GM18498 (cell line): ENCODE data around the gene AMZ1.
"Not testable (repeated sequence)": the region's sequence is repeated elsewhere in the genome, so short reads cannot be mapped to it uniquely, and the experiment has no call there.

Source experiments
- ATAC-seq: cut with Tn5 transposase; IDR thresholded peaks from one replicate; pipeline ENCODE4 v1.9.1; 2021; ENCODE audit warnings: mild to moderate bottlenecking, moderate library complexity; ENCODE audit not compliant: unreplicated experiment

The AMZ1 gene

DNA sequence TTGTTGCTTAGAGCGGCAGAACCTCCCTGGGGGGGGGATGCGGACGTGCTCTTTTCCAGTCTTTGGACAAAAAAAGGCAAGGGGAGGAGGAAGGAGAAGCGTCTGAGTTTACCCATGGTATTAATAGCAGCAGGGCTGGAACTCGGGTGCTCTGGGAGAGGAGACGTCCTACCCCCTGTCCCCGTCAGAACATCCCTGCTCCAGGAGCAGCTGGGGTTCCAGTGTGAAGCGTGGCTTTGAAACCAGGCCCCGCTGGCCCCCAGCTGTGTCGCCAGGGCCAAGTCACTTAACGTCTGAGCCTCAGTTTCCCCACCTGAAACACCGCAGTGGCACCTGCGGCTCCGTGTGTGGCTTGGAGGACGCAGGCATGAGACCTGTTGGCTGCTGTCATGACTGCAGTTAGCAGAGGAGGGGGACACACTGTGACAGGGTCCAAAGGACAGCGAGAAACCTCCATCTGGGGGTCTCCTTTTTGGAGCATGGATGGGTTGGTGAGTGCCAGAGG is 1.4 kb downstream of the AMZ1 start:
- ATAC-seq = no peak

- no peak for ATAC-seq
These were observed 2.1 kb downstream of the AMZ1 start for GRCh38 chr7:2689951-2690705.

DNA sequence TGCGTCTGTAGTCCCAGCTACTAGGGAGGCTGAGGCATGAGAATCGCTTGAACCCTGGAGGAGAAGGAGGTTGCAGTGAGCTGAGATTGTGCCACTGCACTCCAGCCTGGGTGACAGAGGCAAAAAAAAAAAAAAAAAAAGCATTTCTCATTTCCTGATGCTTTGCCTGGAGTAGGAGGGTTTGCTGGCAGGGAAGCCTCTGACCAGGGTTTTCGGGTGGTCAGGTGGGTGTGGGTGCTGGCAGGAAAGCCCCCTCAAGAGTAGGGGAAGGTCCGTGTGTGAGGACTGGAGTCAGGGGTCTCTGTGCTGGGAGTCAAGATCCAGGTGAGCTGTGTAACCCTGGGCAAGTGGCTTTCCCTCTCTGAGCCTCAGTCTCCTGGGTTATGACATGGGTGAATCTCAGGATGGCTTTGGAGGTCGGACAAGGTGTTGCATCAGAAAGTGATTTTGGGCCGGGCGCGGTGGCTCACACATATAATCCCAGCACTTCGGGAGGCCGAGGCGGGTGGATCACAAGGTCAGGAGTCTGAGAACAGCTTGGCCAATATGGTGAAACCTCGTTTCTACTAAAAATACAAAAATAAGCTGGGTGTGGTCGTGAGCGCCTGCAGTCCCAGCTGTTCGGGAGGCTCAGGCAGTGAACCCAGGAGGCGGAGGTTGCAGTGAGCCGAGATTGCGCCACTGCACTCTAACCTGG is 3.2 kb downstream of the AMZ1 start:
- ATAC-seq = no peak

DNA sequence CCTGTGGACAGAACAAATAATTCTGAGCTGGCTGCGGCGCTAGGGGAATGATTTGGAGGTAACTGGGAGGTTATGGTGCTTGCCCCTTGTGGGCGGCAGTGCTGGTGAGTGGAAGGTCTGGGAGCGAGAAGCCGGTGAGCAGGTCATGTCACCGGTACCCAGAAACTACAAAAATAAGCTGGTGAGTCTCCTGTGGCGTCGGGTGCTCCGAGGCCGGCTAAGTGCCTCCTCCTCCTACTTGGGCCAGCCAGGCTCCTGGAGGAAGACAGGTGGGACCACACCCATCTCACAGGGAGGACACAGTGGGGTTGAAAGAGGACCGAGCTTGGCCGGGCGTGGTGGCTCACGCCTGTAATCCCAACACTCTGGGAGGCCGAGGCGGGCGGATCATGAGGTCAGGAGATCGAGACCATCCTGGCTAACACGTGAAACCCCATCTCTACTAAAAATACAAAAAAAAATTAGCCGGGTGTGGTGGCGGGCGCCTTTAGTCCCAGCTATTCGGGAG is 4.0 kb downstream of the AMZ1 start:
- not testable (repeated sequence) for ATAC-seq

- ATAC-seq = no peak
These were observed 4.5 kb downstream of the AMZ1 start for GRCh38 chr7:2692543-2692942.

DNA sequence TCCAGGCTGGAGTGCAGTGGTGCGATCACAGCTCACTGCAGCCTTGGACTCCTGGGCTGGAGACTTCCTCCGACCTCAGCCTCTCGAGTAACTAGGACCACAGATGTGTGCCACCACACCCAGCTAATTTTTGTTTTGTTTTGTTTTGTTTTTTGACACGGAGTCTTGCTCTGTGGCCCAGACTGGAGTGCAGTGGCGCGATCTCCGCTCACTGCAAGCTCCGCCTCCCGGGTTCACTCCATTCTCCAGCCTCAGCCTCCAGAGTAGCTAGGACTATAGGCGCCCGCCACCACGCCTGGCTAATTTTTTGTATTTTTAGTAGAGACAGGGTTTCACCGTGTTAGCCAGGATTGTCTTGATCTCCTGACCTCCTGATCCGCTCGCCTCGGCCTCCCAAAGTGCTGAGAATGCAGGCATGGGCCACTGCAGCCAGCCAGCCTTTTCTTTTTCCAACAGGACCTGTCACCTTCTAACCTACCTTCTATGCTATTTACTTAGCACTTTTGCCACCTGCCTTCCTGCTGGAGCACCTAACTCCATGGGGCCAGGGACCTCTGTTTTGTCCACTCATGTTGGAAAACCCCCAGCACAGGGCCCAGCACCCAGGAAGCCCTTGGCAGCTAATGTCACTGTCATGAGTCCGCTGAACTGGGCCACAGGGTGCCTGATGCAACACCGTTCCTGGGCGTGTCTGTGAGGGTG is 5.6 kb downstream of the AMZ1 start:
- ATAC-seq = not testable (repeated sequence)

DNA sequence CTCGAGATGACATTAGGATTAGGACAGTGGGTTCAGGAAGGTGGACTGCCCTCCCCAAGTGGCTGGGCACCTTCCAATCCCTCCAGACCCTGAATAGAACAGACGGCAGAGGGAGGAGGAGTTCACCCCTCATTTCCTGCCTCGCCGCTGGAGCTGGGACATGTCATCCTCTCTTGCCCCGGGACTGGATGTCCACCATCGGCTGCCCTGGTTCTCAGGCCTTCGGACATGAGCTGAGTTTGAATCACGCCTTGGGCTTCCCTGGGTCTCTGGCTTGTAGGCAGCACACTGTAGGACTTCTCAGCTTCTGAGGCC is 6.1 kb downstream of the AMZ1 start:
- ATAC-seq = not testable (repeated sequence)

DNA sequence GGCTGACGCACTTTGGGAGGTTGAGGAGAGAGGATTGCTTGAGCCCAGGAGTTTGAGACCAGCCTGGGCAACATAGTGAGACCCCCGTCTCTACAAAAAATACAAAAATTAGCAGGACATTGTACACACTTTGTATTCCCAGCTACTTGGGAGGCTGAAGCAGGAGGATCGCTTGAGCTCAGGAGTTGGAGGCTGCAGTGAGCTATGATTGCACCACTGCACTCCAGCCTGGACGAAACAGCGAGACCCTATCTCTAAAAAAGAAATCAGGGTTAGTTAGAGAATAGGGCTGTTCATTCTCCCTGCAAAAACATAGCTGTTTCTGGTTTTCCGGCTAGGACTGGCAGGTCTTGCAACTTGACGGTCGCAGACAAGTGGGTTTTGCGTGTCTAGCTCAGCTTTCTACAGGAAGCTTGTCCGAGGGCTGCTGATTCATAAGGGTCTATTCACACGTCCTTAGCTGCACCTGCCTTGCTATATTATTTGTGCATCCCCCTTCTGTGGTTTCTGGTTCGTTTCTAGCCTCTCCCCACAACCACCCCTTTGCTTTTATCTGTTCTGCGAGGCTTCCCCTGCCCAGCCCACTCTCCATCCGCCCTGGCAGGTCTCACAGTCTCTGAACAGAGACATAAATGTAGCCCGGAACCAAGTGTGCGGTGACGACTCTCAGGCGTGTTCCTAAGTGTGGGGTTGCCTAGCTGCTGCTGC is 10.7 kb downstream of the AMZ1 start:
- ATAC-seq = peak; percentile 92

DNA sequence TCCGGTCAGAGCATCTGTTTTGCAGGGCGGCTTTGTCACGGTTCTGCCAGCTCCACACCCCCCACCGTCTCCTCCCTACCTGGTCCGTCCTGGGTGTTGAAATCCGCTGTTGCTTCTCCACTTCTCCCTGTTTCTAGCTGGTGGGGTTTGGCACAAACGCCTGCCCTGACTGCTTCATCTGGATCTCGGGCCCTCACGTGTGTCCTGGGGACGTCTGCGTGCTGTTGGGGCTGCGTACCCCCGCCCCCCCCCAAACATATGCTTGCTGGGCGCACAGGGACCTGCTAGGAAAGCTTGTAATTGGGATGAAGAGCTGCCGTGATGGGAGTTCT is 11.3 kb downstream of the AMZ1 start:
- ATAC-seq = no peak

DNA sequence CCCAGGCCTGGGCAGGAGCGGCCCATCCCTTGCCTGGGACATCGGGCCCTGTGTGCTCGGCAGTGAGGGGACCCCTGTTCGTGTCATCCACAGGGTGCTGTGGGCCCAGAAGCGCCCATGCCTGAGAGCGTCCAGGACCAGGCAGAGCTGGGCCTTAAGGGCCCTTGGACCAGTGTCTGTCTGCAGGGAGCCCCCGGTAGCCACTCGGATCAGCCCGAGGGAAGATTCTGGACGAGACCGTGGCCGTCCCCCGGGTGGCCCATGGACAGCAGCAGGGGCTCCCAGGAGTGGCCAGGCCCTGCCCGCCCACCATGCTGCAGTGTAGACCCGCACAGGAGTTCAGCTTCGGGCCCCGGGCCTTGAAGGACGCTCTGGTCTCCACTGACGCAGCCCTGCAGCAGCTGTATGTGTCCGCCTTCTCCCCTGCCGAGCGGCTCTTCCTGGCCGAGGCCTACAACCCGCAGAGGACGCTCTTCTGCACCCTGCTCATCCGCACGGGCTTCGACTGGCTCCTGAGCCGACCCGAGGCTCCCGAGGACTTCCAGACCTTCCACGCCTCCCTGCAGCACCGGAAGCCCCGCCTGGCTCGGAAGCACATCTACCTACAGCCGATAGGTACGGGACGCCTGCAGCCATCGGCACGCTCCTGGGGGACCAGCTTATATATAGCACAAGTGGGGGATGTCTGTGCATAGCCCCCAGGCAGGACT is 12.3 kb downstream of the AMZ1 start:
- no peak for ATAC-seq

GRCh38 chr7:2701424-2701823 is 13.4 kb downstream of the AMZ1 start:
- ATAC-seq = no peak

DNA sequence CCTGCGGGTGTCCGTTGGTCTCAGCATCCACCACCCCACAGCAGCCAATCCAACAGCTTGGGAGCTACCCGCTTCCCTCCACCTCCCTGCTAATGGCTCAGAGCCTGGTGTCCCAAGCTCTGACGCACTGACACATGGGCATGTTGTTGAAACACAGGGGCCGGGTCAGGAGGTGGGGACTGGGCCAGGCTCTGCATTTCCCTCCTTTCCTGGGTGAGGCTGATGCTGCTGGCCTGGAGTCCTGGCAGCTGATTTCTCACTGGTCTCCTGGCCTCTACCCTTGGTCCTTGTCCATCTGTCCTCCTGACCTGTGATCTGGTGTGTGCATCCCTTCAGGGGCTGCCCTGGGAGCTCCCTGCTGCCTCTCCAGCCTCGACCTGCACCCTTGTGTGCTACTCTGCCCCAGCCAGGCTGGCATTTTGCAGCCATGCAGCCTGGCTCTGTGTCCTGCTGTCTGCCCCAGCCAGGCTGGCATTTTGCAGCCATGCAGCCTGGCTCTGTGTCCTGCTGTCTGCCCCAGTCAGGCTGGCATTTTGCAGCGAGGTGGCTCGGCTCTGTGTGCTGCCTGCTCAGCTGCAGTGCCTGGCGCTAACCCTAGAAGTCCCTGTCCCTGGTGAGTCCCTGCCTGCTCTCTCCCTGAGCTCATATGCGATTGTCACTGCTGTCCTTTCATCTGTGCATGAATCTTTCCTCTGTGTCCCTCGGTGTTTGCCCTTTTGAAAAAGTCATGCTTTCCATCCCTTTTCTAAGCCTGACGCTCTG is 14.0 kb downstream of the AMZ1 start:
- no peak for ATAC-seq

GRCh38 chr7:2702594-2702957 is 14.6 kb downstream of the AMZ1 start:
- no peak for ATAC-seq

DNA sequence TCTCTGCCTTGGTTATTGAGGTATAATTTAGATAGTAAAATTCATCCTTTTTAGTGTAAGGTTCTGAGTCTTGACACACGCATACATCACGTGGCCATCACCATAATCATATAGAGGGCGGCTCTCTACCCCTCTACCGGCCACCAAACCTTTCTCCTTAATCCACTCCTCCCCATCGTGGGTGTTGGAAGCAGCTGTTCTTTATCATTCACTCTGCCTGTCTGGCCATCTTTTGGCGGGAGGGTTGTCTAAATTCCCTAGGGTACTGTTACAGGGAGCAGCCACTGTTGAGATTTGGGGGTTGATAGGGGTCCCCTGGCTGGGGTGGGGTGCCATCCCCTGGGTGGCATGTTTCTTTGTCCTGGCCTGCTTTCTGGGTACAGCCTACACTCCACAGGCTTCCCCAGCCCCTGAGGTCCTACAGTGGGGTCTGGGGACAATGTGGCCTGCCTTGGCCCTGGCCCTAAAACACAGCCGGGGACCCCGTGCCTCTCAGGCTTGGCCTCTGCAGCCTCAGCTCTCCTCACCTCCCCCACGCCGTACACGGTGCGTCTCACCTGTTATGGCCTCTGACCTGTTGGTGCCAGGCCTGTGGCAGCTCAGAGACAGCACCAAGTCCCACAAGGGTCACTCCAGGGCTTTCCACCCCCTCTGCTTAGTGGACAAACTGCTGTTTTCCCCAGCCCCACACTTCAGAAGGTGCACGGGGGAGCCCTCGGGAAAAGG is 17.5 kb downstream of the AMZ1 start:
- ATAC-seq = no peak

DNA sequence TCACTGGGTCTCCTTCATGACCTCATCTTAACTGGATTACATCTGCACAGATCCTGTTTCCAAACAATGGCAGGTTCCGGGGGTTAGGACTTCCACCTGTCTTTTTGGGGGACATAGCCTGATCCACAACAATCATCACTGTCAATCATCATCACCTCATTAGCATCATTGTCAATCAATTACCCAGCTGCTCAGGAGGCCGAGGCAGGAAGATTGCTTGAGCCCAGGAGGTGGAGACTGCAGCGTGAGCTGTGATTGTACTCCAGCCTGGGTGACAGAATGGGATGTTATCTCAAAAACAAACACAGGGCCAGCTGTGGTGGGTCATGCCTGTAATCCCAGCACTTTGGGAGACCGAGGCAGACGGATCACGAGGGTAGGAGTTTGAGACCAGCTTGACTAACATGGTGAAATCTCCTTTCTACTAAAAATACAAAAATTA is 18.7 kb downstream of the AMZ1 start:
- no peak for ATAC-seq

GRCh38 chr7:2707481-2707880 is 19.5 kb downstream of the AMZ1 start:
- no peak for ATAC-seq

- ATAC-seq = no peak
These were observed 20.0 kb downstream of the AMZ1 start for GRCh38 chr7:2708041-2708440.

GRCh38 chr7:2708547-2709310 is 20.7 kb downstream of the AMZ1 start:
- ATAC-seq = no peak
